NB4 (cell line): ENCODE results near the gene ST3GAL5.

Experiments used
- CTCF ChIP-seq: IDR thresholded peaks from one replicate; pipeline ENCODE4 v1.5.1; 2012; ENCODE audit warnings: low read depth, low read length
- POLR2A ChIP-seq: IDR thresholded peaks from 2 replicates; pipeline ENCODE4 v1.6.1; 2011; ENCODE audit warnings: mild to moderate bottlenecking; ENCODE audit not compliant: insufficient read length; ENCODE audit errors: extremely low read depth

GRCh38 chr2:85911814-85912692 lies 23.3 kb upstream of the ST3GAL5 start:
- TF ChIP-seq CTCF (no peak), POLR2A (no peak)
